Activated CD4-positive, alpha-beta T cell treated with anti-CD3 and anti-CD28 coated beads, Interleukin-10, Interleukin-2, amounts not matched to agents 100 ng/mL and 50 ng/mL, durations not matched to agents 16 hours and 8 hours (primary cell): ENCODE data around the gene SUPV3L1.

Experiments used
- DNase-seq: peaks from one replicate; pipeline ENCODE4 v3.0.0-alpha.2; 2020

The SUPV3L1 gene

DNA sequence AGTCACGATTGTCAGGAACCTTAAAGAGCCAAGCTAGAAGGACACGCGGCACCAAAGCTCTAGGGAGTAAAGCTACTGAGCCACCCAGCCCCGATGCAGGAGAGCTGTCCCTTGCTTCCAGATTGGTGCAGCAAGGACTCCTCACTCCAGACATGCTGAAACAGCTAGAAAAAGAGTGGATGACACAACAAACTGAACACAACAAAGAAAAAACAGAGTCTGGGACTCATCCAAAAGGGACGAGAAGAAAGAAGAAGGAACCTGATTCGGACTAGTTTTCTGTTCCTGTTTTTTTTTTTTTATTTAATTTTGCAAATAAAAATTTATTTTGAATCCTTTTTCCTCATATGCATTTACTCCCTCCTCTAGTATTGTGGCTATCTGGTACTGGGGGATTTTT is 28.7 kb downstream of the SUPV3L1 start:
- no peak for DNase-seq

- DNase-seq, result no peak
These were observed 29.9 kb downstream of the SUPV3L1 start for GRCh38 chr10:69209787-69210484.

DNA sequence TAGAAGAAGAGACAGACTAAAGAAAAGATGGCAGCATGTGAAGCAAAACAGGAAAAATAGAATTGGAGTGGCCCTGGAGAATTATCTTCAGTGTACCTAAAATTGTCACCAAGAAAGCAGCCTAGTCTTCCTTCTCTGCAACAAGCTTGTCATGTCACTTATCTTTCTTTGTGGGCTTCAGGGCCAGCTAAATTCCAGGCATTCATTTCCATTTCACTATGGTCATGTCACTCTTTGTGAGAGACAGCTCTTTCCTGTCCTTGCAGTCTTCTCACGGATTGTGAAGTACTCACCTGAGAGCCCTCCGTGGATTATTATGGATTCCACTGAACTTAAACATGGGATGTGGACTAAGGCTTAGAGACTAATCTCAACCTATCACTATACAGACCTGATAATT is 31.1 kb downstream of the SUPV3L1 start:
- no peak for DNase-seq

GRCh38 chr10:69211524-69211923 is 31.5 kb downstream of the SUPV3L1 start:
- DNase-seq, result no peak

DNA sequence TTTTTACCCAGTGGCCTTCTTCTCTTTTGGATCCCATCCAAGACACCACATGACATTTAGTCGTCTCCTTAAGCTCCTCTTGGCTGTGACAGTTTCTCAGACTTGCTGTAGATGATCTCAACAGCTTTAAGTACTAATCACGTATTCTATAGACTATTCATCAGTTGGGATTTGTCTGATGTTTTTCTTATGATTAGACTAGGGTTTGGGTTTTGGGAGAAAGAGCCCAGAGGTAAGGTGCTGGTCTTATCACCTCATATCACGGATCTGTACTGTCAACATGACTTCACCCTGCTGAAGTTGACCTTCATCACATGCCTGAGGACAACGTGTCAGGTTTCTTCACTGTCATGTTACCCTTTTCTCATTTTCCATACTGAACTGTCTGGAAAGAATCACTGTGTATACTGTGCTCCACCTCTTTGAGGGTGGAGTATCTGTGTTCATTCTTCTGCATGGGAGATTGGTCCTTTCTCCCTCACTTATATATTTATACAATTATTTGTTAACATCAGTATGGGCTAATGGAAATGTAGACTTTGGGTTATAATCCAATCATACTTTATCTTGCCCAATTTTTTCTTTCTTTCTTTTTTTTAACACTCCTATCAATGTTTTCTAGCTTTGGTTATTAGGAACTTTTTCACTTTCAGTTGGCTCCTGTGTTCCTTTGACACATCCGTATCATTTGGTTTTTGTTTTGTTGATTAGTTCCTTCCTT is 33.7 kb downstream of the SUPV3L1 start:
- no peak for DNase-seq

DNA sequence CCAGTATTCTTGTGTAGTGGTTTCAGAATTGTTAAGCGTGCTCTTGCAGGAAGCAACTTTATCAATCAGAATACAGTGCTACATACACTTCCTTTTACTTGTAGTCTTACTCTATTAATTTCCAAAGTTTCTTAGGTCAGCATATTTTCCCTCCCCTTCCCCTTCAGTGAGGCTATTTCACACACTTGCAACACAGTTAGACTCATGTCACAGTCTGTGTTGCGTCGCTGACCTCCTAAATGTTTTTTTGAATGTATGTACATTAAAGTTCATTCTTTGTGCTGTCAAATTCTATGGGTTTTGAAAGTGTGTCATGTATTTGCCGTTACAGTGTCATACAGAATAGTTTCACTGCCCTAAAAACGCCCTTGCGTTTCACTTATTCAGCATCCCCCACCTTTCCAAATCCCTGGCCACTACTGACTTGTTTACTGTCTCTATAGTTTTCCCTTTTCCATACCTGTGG is 34.7 kb downstream of the SUPV3L1 start:
- DNase-seq, result peak; percentile 39

DNA sequence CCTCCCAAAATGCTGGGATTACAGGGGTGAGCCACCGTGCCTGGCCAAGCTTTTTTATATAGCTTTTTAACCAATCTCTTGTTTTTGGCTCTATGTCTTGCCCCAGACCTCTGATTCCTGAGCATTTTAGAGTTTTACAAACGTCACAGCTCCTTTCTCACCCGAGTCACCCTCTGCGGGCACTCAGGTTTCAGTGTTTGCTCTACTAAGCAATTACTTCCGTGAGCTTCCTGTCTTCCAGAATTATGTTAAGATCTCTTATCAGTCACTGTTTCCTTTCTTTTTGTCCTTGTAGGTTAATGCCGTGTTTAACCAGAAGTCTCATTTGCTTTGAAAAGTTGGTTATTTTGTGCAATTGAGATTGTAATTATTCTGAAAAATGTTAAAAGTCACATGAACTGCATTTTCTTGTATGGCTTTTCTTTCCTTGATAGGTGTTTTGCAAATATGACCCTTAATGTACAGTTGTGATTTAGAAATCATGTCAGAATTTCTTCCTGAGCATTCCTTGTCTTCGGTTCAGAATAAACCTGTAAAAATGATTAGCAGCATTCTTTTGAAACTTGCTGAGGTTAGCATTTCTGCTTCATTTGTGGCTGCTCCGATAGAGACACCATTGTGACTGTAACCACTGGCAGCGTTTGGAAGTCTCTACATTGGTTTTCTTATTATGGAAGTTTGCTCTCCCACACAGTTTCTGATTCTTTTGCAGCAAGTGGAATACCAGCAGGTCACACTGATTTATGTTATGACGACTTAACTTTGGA is 35.6 kb downstream of the SUPV3L1 start:
- DNase-seq, result peak; percentile 54

DNA sequence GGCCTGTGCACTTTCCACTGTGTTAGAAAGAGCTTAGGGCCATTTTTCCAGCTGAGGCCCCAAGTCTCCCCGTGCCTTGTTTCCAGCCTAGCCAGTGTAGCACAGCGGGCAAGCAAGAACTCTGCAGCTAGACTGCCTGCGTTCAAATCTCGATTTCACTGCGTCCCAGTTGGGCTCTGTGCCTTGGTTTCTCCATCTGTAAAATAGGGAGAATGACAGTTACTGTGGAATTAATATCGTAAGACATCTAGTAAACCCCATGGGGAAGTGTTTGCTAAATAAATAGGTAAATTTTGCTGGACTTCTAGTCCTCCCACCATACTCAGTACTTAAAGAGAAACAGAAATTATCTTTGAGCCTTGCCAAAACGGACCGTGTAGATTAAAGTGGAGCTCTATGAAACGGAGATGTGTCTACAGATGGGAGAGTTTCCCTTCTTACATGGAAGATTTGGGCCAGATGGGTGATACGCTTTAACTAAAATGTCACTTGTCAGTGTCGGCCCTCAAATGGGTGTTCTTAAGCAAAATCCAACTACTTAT is 36.6 kb downstream of the SUPV3L1 start:
- DNase-seq, result no peak

- no peak for DNase-seq
These were observed 37.2 kb downstream of the SUPV3L1 start for GRCh38 chr10:69217119-69217754.

DNA sequence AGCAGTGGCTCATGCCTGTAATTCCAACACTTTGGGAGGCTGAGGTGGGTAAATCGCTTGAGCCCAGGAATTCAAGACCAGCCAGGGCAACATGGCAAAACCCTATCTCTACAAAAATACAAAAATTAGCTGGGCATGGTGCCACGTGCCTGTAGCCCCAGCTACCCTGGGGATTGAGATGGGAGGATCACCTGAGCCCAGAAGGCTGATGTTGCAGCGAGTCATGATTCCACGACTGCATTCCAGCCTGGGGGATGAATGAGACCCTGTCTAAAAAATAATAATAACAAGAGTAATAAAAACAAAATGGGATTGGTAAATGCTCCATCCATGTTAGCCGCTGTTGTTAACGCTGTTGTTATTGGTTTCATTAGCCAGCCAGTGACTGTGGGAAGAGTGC is 38.8 kb downstream of the SUPV3L1 start:
- DNase-seq, result no peak

GRCh38 chr10:69220041-69220451 is 40.0 kb downstream of the SUPV3L1 start, which contains the start of gene HKDC1:
TSS of gene HKDC1 (plus strand) at chr10:69220332. CDS start at chr10:69220436, 104 bp downstream.
- DNase-seq, result no peak

DNA sequence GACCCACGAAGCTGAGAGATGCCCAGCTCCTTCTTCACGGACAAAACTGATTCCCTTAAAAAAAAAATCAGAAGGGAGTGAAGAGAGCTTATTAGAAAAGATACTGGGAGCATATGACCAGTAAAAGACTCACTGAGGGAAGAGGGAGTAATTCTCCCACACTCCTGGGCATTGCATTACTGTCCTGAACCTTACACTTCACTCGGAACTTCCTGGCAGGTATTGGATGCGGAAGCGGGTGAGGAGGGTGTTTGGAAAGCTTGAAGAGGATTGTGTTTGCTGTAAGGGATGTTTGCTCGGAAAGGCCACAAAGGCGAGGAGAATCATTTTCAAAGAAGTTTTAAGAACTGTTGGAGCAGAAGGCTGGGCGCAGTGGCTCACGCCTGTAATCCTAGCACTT is 40.5 kb downstream of the SUPV3L1 start:
- DNase-seq, result no peak

GRCh38 chr10:69222157-69223027 is 42.4 kb downstream of the SUPV3L1 start:
- peak; percentile 94 for DNase-seq

DNA sequence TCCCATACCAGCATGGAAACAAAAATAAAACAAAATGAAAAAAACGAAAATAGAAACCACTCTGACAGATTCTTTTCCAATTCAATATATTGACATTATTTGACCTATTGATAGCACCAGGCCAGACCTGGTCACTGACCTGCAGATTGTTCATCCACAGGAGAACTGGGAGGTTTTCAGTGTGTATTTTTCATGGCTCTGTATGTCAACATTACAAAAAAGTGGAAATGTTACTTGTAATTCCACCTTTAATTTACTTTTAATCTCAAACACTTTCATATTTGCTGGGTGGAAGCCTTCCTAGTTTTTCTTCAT is 43.0 kb downstream of the SUPV3L1 start:
- no peak for DNase-seq

DNA sequence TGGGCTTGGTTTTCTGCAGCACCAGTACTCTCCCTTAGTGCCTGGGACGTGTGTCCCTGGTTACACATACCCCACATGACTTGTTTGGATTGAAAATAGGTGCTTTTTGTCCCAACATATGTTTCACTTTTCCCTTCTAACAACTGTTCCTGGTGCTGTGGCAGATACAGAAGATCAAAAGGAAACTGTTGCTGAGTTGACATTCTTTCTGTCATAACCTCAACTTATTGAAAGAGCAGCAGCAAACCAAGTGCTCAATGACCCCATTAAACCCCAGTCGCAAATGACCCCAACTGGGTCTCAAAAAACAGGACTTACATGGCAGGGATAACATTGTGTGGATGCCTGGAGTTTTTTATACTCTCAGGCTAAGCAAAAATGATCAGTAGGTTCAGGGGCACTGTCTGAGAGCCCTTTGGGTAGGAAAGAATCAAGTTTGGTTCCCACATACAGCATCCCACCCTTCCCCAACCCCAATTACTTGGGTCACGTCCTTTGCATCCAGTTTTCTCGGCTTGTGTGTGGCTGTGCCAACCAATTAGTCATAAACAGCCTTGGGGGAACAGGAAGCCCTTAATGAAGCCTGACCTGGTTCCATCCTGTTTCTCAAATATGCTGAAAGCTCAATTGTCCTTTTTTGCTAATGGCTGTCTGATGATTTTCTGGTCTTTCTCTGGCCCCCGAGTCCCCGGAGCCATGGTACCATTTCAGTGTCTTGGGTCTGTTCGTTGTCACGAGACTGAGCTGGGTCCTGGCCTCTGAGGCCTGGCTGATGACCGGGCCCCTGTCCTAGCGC is 45.0 kb downstream of the SUPV3L1 start:
- DNase-seq, result peak; percentile 27

DNA sequence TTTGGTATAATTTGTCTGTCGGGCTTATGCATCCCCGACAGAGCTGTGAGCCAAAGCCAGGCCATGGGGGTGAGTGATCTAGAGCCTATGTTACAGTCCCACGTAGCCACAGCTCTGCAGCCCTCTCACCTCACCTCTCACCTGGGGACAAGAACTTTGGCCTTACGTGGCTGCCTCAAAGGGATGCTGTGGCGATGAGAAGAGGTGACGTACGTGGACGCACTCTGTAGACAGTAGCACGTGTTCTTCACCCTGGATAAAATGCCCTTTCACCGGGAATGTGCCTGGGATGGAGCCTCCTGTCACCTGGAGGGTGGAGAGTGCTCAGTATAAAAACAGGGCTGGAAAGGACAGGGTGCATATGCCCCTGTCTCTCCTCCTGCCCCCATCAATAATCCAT is 45.6 kb downstream of the SUPV3L1 start:
- DNase-seq, result no peak

- DNase-seq, result no peak
These were observed 47.0 kb downstream of the SUPV3L1 start for GRCh38 chr10:69226919-69227450.

- no peak for DNase-seq
These were observed 48.1 kb downstream of the SUPV3L1 start for GRCh38 chr10:69228151-69228550.

- DNase-seq, result no peak
These were observed 49.5 kb downstream of the SUPV3L1 start for GRCh38 chr10:69229616-69229916.

DNA sequence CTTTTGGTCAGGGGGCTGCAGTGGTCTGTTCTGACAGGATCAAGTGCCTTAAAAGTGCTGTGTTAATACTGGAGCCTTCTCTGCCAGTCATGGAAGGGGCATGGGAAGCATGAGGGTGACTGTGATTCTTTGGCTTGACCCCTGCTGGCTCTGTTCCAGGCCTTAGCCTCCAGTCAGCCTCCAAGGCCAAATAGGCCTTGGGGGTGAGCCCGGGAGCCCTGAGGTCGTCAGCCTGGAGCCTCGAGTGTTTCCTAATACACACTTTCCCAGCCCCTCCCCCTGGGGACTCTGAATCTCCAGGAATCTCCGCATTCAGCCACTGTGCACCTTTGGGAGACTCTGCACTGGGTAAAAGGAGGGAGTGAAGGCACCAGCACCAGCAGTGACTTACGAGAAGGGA is 50.1 kb downstream of the SUPV3L1 start:
- no peak for DNase-seq

- DNase-seq, result no peak
These were observed 52.2 kb downstream of the SUPV3L1 start for GRCh38 chr10:69232252-69232651.
